H9 (cell line): ENCODE measurements around the gene BCAS1. TPM values are rescaled to one million over a fixed set of nuclear protein-coding genes. Genes with fewer than 3 reads are reported as not detected.

Source experiments
- DNase-seq: peaks from one replicate; pipeline ENCODE4 v3.0.0-alpha.2; 2017
- H2AFZ ChIP-seq: one replicate; pipeline ENCODE4 v1.6.1; 2013; ENCODE audit warnings: mild to moderate bottlenecking, low read length, control low read depth, moderate library complexity
- H2AK5ac ChIP-seq: 2 replicates; pipeline ENCODE4 v1.6.1; 2013; ENCODE audit warnings: low read length, control low read depth, mixed read lengths; ENCODE audit not compliant: insufficient read length
- H2BK120ac ChIP-seq: one replicate; pipeline ENCODE4 v1.6.1; 2013; ENCODE audit warnings: low read depth, mild to moderate bottlenecking, low read length, control low read depth, inconsistent platforms; ENCODE audit not compliant: poor library complexity, severe bottlenecking
- H2BK12ac ChIP-seq: 2 replicates; pipeline ENCODE4 v1.6.1; 2013; ENCODE audit warnings: low read length, control low read depth, mixed read lengths, low read depth; ENCODE audit not compliant: insufficient read length
- H2BK15ac ChIP-seq: 2 replicates; pipeline ENCODE4 v1.6.1; 2013; ENCODE audit warnings: low read depth, low read length, control low read depth
- H2BK20ac ChIP-seq: one replicate; pipeline ENCODE4 v1.6.1; 2013; ENCODE audit warnings: low read depth, mild to moderate bottlenecking, low read length, control low read depth, inconsistent platforms; ENCODE audit not compliant: poor library complexity, severe bottlenecking
- H2BK5ac ChIP-seq: 2 replicates; pipeline ENCODE4 v1.6.1; 2013; ENCODE audit warnings: low read length, control low read depth, mixed read lengths; ENCODE audit not compliant: insufficient read length
- H3K14ac ChIP-seq: 2 replicates; pipeline ENCODE4 v1.6.1; 2013; ENCODE audit warnings: low read length, control low read depth; ENCODE audit not compliant: insufficient read depth
- H3K18ac ChIP-seq: 2 replicates; pipeline ENCODE4 v1.6.1; 2013; ENCODE audit warnings: low read depth, mild to moderate bottlenecking, mixed read lengths, low read length, control low read depth; ENCODE audit not compliant: insufficient read length
- H3K23ac ChIP-seq: 2 replicates; pipeline ENCODE4 v1.6.1; 2013; ENCODE audit warnings: low read length, control low read depth, mixed read lengths, low read depth; ENCODE audit not compliant: insufficient read length
- H3K23me2 ChIP-seq: 2 replicates; pipeline ENCODE4 v1.6.1; 2013; ENCODE audit warnings: low read depth, mild to moderate bottlenecking, mixed read lengths, low read length, control low read depth; ENCODE audit not compliant: insufficient read length, poor library complexity, severe bottlenecking
- H3K27ac ChIP-seq: 2 replicates; pipeline ENCODE4 v1.5.1; 2013; ENCODE audit warnings: low read length, control low read depth, mixed read lengths, low read depth; ENCODE audit not compliant: insufficient read length
- H3K27me3 ChIP-seq: 2 replicates; pipeline ENCODE4 v1.6.1; 2013; ENCODE audit warnings: low read length, control low read depth, inconsistent platforms; ENCODE audit not compliant: insufficient read depth
- H3K4ac ChIP-seq: 2 replicates; pipeline ENCODE4 v1.6.1; 2013; ENCODE audit warnings: low read depth, mild to moderate bottlenecking, control low read depth, inconsistent platforms, low read length, moderate library complexity
- H3K4me1 ChIP-seq: 2 replicates; pipeline ENCODE4 v1.6.1; 2013; ENCODE audit warnings: low read length, control low read depth, inconsistent platforms; ENCODE audit not compliant: insufficient read depth
- H3K4me2 ChIP-seq: 2 replicates; pipeline ENCODE4 v1.6.1; 2013; ENCODE audit warnings: low read length, control low read depth, mixed read lengths; ENCODE audit not compliant: insufficient read length, insufficient read depth
- H3K56ac ChIP-seq: 2 replicates; pipeline ENCODE4 v1.6.1; 2013; ENCODE audit warnings: low read depth, mild to moderate bottlenecking, mixed read lengths, low read length, control low read depth; ENCODE audit not compliant: insufficient read length
- H3K79me1 ChIP-seq: 2 replicates; pipeline ENCODE4 v1.6.1; 2013; ENCODE audit warnings: low read depth, mild to moderate bottlenecking, moderate library complexity, low read length, control low read depth, inconsistent platforms; ENCODE audit not compliant: insufficient read depth, poor library complexity, severe bottlenecking
- H3K79me2 ChIP-seq: 2 replicates; pipeline ENCODE4 v1.6.1; 2013; ENCODE audit warnings: low read length, control low read depth, inconsistent platforms; ENCODE audit not compliant: insufficient read depth
- H3K9ac ChIP-seq: 2 replicates; pipeline ENCODE4 v1.6.1; 2013; ENCODE audit warnings: low read length, control low read depth, mixed read lengths; ENCODE audit not compliant: insufficient read length; ENCODE audit errors: extremely low read depth
- H3K9me3 ChIP-seq: one replicate; pipeline ENCODE4 v1.6.1; 2013; ENCODE audit warnings: low read depth, low read length, inconsistent platforms; ENCODE audit not compliant: control insufficient read depth
- H3T11ph ChIP-seq: one replicate; pipeline ENCODE4 v1.6.1; 2013; ENCODE audit warnings: mild to moderate bottlenecking, low read length, control low read depth, inconsistent platforms
- H4K20me1 ChIP-seq: one replicate; pipeline ENCODE4 v1.6.1; 2013; ENCODE audit not compliant: control insufficient read depth, insufficient read length, insufficient read depth
- H4K5ac ChIP-seq: 2 replicates; pipeline ENCODE4 v1.6.1; 2013; ENCODE audit warnings: low read depth, mild to moderate bottlenecking, mixed read lengths, low read length, control low read depth; ENCODE audit not compliant: insufficient read length
- H4K8ac ChIP-seq: replicated peaks from 2 replicates; pipeline ENCODE4 v1.6.1; 2013; ENCODE audit warnings: low read length, control low read depth, mixed read lengths, low read depth; ENCODE audit not compliant: insufficient read length
- H4K91ac ChIP-seq: 2 replicates; pipeline ENCODE4 v1.6.1; 2013; ENCODE audit warnings: low read depth, mild to moderate bottlenecking, moderate library complexity, mixed read lengths, low read length, control low read depth; ENCODE audit not compliant: insufficient read length
- H3K27ac Mint-ChIP-seq, 3 experiments: 2 replicates in 2 of 3; 3 replicates in 1 of 3; pipeline ENCODE4 v1.8.0; 2020 to 2021; ENCODE audit warnings: mixed read lengths in 3 of 3, mild to moderate bottlenecking in 1 of 3, moderate library complexity in 1 of 3
- H3K27me3 Mint-ChIP-seq: 2 replicates; pipeline ENCODE4 v1.8.0; 2021; ENCODE audit warnings: low read depth, mild to moderate bottlenecking, moderate library complexity, mixed read lengths
- H3K36me3 Mint-ChIP-seq, 3 experiments: 2 replicates in 2 of 3; 3 replicates in 1 of 3; pipeline ENCODE4 v1.8.0; 2020 to 2021; ENCODE audit warnings: low read depth in 3 of 3, mixed read lengths in 3 of 3; ENCODE audit not compliant: insufficient read depth in 1 of 3
- H3K4me1 Mint-ChIP-seq, 2 experiments: 2 replicates each; pipeline ENCODE4 v1.8.0; 2020; ENCODE audit warnings: mixed read lengths in 2 of 2
- H3K4me3 Mint-ChIP-seq, 2 experiments: 2 replicates in 1 of 2; 3 replicates in 1 of 2; pipeline ENCODE4 v1.8.0; 2020 to 2021; ENCODE audit warnings: mild to moderate bottlenecking in 2 of 2, mixed read lengths in 2 of 2, moderate library complexity in 1 of 2
- H3K9me3 Mint-ChIP-seq, 2 experiments: 2 replicates in 1 of 2; 3 replicates in 1 of 2; pipeline ENCODE4 v1.8.0; 2020; ENCODE audit warnings: mild to moderate bottlenecking in 2 of 2, mixed read lengths in 2 of 2, moderate library complexity in 1 of 2
- CTCF ChIP-seq: fragments of 200-600 bp; sonication (generic); conservative IDR thresholded peaks from 3 replicates; pipeline ENCODE4 v1.8.0; 2021; ENCODE audit warnings: antibody characterized with exemption, mild to moderate bottlenecking
- WGBS: extraction: QIAGEN DNeasy Blood & Tissue Kit; methylation state at CpG from one replicate; pipeline ENCODE4 v1.1.7; 2013; ENCODE audit warnings: missing lambda C conversion rate, low lambda C conversion rate, mixed read lengths; ENCODE audit not compliant: insufficient read length; ENCODE audit errors: extremely low coverage; 5-methylcytosine and 5-hydroxymethylcytosine counted together
- total RNA-seq: library from RNA; stranded (reverse); gene quantifications from 2 replicates; pipeline ENCODE4 v1.2.1, GENCODE V29; 2021

BCAS1 gene
- total RNA-seq, 1 experiment from 2014 or later = 0.15 TPM

- no peak overlapping the region for H3K4me2 ChIP-seq
- no peak overlapping the region for H2BK12ac ChIP-seq
- no peak overlapping the region for H3K23ac ChIP-seq
- H3K9me3 ChIP-seq = no peaks in the 10 kb centered on the region
- Mint-ChIP-seq H3K9me3 (no peaks in the 10 kb centered on the region), H3K27ac (no peak overlapping the region), H3K4me3 (no peak overlapping the region), H3K27me3 (no peaks in the 10 kb centered on the region), H3K4me1 (no peaks in the 10 kb centered on the region), H3K36me3 (no peaks in the 10 kb centered on the region)
- no peaks in the 10 kb centered on the region for H4K20me1 ChIP-seq
- H3K14ac ChIP-seq = no peak overlapping the region
- H4K5ac ChIP-seq = no peak overlapping the region
- no peak overlapping the region for H3K4ac ChIP-seq
- H3K4me1 ChIP-seq = no peaks in the 10 kb centered on the region
- no peak overlapping the region for H3K56ac ChIP-seq
- no peak overlapping the region for H3K18ac ChIP-seq
- no peaks in the 10 kb centered on the region for H3K27me3 ChIP-seq
- H2AK5ac ChIP-seq = no peak overlapping the region
- no CpG with 5 or more reads among the region's 1 CpG for whole genome bisulfite sequencing
- H2BK120ac ChIP-seq = no peak overlapping the region
- no peaks in the 10 kb centered on the region for H3K79me2 ChIP-seq
- H2AFZ ChIP-seq = no peak overlapping the region
- H3K23me2 ChIP-seq = no peaks in the 10 kb centered on the region
- H4K91ac ChIP-seq = no peak overlapping the region
- DNase-seq = no peak
- H2BK20ac ChIP-seq = no peak overlapping the region
- H3T11ph ChIP-seq = no peak overlapping the region
- H2BK5ac ChIP-seq = no peak overlapping the region
- H3K9ac ChIP-seq = no peak overlapping the region
- H3K27ac ChIP-seq = no peak overlapping the region
- no peaks in the 10 kb centered on the region for H3K79me1 ChIP-seq
- no peak for TF ChIP-seq CTCF
- no peak overlapping the region for H4K8ac ChIP-seq
- H2BK15ac ChIP-seq = no peak overlapping the region
These were observed 54.9 kb downstream of the BCAS1 start for GRCh38 chr20:54015496-54015895.
